IMR-90 (cell line): ENCODE data around the gene UVSSA. TPM values are rescaled to one million over a fixed set of nuclear protein-coding genes. Genes with fewer than 3 reads are reported as not detected.

ENCODE experiments used
- ATAC-seq: fragments of 200-7000 bp; cut with Tn5 transposase; 2 replicates; pipeline ENCODE4 v1.9.1; 2020; ENCODE audit warnings: low read depth, mild to moderate bottlenecking, moderate library complexity
- BruUV-seq: library from RNA; stranded (reverse); fragments of 400-500 nt; replicated peaks from 2 replicates; lab custom pipeline; 2021; lab: Mats Ljungman, UMichigan
- CTCF ChIA-PET: fragments of 300-600 bp; formaldehyde crosslinking; extraction: SDS; loops from one replicate; lab custom pipeline; 2021; ENCODE audit warnings: antibody characterized with exemption; lab: Yijun Ruan, JAX
- POLR2A ChIA-PET: fragments of 300-600 bp; sonication (Branson Sonifier 250); formaldehyde crosslinking; loops from one replicate; lab custom pipeline; 2022; ENCODE audit warnings: antibody characterized with exemption; ENCODE audit not compliant: unreplicated experiment; lab: Charles Lee
- DNase-seq: peaks from one replicate; pipeline ENCODE4 v3.0.0; 2013
- H2AFZ ChIP-seq: replicated peaks from 2 replicates; pipeline ENCODE3; 2013; ENCODE audit warnings: low read length, mild to moderate bottlenecking; ENCODE audit not compliant: poor library complexity
- H2AK5ac ChIP-seq: 2 replicates; pipeline ENCODE4 v1.6.1; 2013; ENCODE audit warnings: low read depth, low read length, inconsistent platforms
- H2AK9ac ChIP-seq: replicated peaks from 2 replicates; pipeline ENCODE3; 2013; ENCODE audit warnings: mild to moderate bottlenecking, low read depth, low read length, moderate library complexity; ENCODE audit not compliant: poor library complexity
- H2BK120ac ChIP-seq: 2 replicates; pipeline ENCODE4 v1.6.1; 2013; ENCODE audit warnings: low read depth, low read length, inconsistent platforms
- H2BK15ac ChIP-seq: 3 replicates; pipeline ENCODE4 v1.6.1; 2013; ENCODE audit warnings: low read depth, low read length, inconsistent platforms
- H2BK20ac ChIP-seq: 2 replicates; pipeline ENCODE4 v1.6.1; 2013; ENCODE audit warnings: low read depth, mild to moderate bottlenecking, inconsistent platforms, low read length, moderate library complexity
- H2BK5ac ChIP-seq: 2 replicates; pipeline ENCODE4 v1.6.1; 2013; ENCODE audit warnings: mild to moderate bottlenecking, low read depth, low read length, inconsistent platforms; ENCODE audit not compliant: poor library complexity, severe bottlenecking
- H3K14ac ChIP-seq: replicated peaks from 2 replicates; pipeline ENCODE4 v1.6.1; 2013; ENCODE audit warnings: low read depth, low read length, inconsistent platforms
- H3K18ac ChIP-seq: 2 replicates; pipeline ENCODE4 v1.6.1; 2013; ENCODE audit warnings: low read depth, low read length, control low read depth
- H3K23ac ChIP-seq: 2 replicates; pipeline ENCODE4 v1.6.1; 2013; ENCODE audit warnings: low read depth, low read length, inconsistent platforms
- H3K27ac ChIP-seq: 2 replicates; pipeline ENCODE4 v1.5.1; 2013; ENCODE audit warnings: mild to moderate bottlenecking, control low read depth, low read length; ENCODE audit not compliant: insufficient read depth
- H3K27me3 ChIP-seq: 2 replicates; pipeline ENCODE4 v1.6.1; 2013; ENCODE audit warnings: low read length; ENCODE audit not compliant: control insufficient read depth, insufficient read depth
- H3K36me3 ChIP-seq: 2 replicates; pipeline ENCODE4 v1.6.1; 2013; ENCODE audit warnings: low read length, mixed read lengths; ENCODE audit not compliant: control insufficient read depth, insufficient read depth
- H3K4ac ChIP-seq: 2 replicates; pipeline ENCODE4 v1.6.1; 2013; ENCODE audit warnings: low read depth, low read length, inconsistent platforms
- H3K4me1 ChIP-seq: 2 replicates; pipeline ENCODE4 v1.6.1; 2013; ENCODE audit warnings: low read length, mixed read lengths; ENCODE audit not compliant: control insufficient read depth, insufficient read depth
- H3K4me2 ChIP-seq: 2 replicates; pipeline ENCODE4 v1.6.1; 2013; ENCODE audit warnings: low read depth, mild to moderate bottlenecking, control low read depth, low read length, moderate library complexity
- H3K4me3 ChIP-seq: 2 replicates; pipeline ENCODE4 v1.5.1; 2013; ENCODE audit warnings: low read depth, mild to moderate bottlenecking, control low read depth, low read length, moderate library complexity; ENCODE audit not compliant: insufficient read depth
- H3K56ac ChIP-seq: 2 replicates; pipeline ENCODE4 v1.6.1; 2013; ENCODE audit warnings: low read length, inconsistent platforms; ENCODE audit not compliant: insufficient read depth; ENCODE audit errors: extremely low read depth
- H3K79me1 ChIP-seq, 2 experiments: 2 replicates each; pipeline ENCODE4 v1.6.1; 2013; ENCODE audit warnings: low read length in 2 of 2, inconsistent platforms in 1 of 2, low read depth in 1 of 2
- H3K9ac ChIP-seq: 2 replicates; pipeline ENCODE4 v1.6.1; 2013; ENCODE audit warnings: low read depth, low read length, control low read depth
- H3K9me1 ChIP-seq: 2 replicates; pipeline ENCODE4 v1.6.1; 2013; ENCODE audit warnings: low read length, inconsistent platforms; ENCODE audit not compliant: insufficient read depth
- H3K9me3 ChIP-seq: 2 replicates; pipeline ENCODE4 v1.6.1; 2013; ENCODE audit warnings: low read length; ENCODE audit not compliant: control insufficient read depth, insufficient read depth
- H4K20me1 ChIP-seq: 2 replicates; pipeline ENCODE4 v1.6.1; 2013; ENCODE audit warnings: low read length, inconsistent platforms; ENCODE audit not compliant: insufficient read depth
- H4K5ac ChIP-seq: 2 replicates; pipeline ENCODE4 v1.6.1; 2013; ENCODE audit warnings: mild to moderate bottlenecking, low read depth, low read length, control low read depth
- H4K8ac ChIP-seq, 2 experiments: 2 replicates each; pipeline ENCODE4 v1.6.1; 2013; ENCODE audit warnings: low read depth in 2 of 2, low read length in 2 of 2, control low read depth in 1 of 2, inconsistent platforms in 1 of 2
- H4K91ac ChIP-seq: 2 replicates; pipeline ENCODE4 v1.6.1; 2013; ENCODE audit warnings: low read depth, low read length, inconsistent platforms; ENCODE audit not compliant: insufficient read depth
- MAFK ChIP-seq: IDR thresholded peaks from 2 replicates; pipeline ENCODE4 v1.6.1; 2012; ENCODE audit warnings: low read depth, low read length, improper control_type of control experiment
- POLR2A ChIP-seq: IDR thresholded peaks from 2 replicates; pipeline ENCODE4 v1.6.1; 2012; ENCODE audit warnings: mild to moderate bottlenecking, low read depth, low read length
- WGBS, 2 experiments: methylation state at CpG; one replicate each; pipeline versions ENCODE4 v1.1.5 to v1.1.7; 2013; ENCODE audit warnings: missing lambda C conversion rate in 2 of 2; ENCODE audit not compliant: insufficient read length in 1 of 2; ENCODE audit errors: extremely low coverage in 2 of 2; 5-methylcytosine and 5-hydroxymethylcytosine counted together
- dilution Hi-C: fragments of 300-500 bp; cut with HindIII; formaldehyde crosslinking; loops from one replicate; pipeline ENCODE4 v1.14.3; 2018; ENCODE audit warnings: low sequenced_read_pairs; ENCODE audit not compliant: unreplicated experiment
- in situ Hi-C: fragments of 300-500 bp; cut with MboI; formaldehyde crosslinking; loops from 3 replicates; pipeline ENCODE4 v1.14.3; 2019; ENCODE audit warnings: low sequenced_read_pairs, inconsistent platforms, mixed read lengths
- intact Hi-C: fragments of 100-400 bp; cut with micrococcal nuclease; formaldehyde crosslinking; loops from 2 replicates; pipeline ENCODE4 v1.10.0; 2022
- polyA plus RNA-seq, 3 experiments: library from polyadenylated mRNA; depleted of rRNA; stranded (reverse); fragments of >200 nt; gene quantifications; 2 replicates each; pipeline ENCODE4 v1.2.3, GENCODE V29; 2012; ENCODE audit warnings: low replicate concordance in 1 of 3
- total RNA-seq: library from RNA; depleted of rRNA; stranded (reverse); fragments of >200 nt; gene quantifications from 2 replicates; pipeline ENCODE4 v1.2.3, GENCODE V29; 2012

UVSSA gene
- total and polyA plus RNA-seq, 2 of the 4 experiments (the other 2 are of a cell fraction): 1.4 to 8.4 TPM

- dilution Hi-C loops (no loop called here), intact Hi-C loops (no loop called here), in situ Hi-C loops (no loop called here)
- Histone ChIP-seq H2BK120ac (no peak overlapping the region), H2BK20ac (no peak overlapping the region; the same call in 1 of the 2 replicates), H3K4ac (peak overlapping the region; percentile 64), H2AK9ac (peak overlapping the region; percentile 85), H3K9me3 (no peaks in the 10 kb centered on the region), H3K27ac (peak overlapping the region; percentile 49), H4K5ac (no peak overlapping the region), H3K23ac (peak overlapping the region; percentile 75), H3K9me1 (peaks cover 23% of the 10 kb centered on the region), H4K8ac (peak overlapping the region in 1 of 2 experiments; percentile 69; a peak in 1 of 4 replicates), H3K9ac (peak overlapping the region; percentile 43), H2AFZ (peak overlapping the region; percentile 88), H3K4me2 (peak overlapping the region; percentile 76), H3K79me1 (peaks cover 27 to 85% of the 10 kb centered on the region in 2 experiments), H4K91ac (0 out of 2 replicates have a peak overlapping the region, but pooled peaks have one; percentile 43), H3K4me3 (peak overlapping the region; percentile 37), H3K4me1 (peaks cover 14% of the 10 kb centered on the region), H2BK5ac (peak overlapping the region; percentile 15), H3K56ac (0 out of 2 replicates have a peak overlapping the region, but pooled peaks have one; percentile 16), H3K27me3 (no peaks in the 10 kb centered on the region), H4K20me1 (peaks cover 48% of the 10 kb centered on the region), H2AK5ac (peak overlapping the region; percentile 93), H3K18ac (no peak overlapping the region), H3K14ac (peak overlapping the region; percentile 89), H2BK15ac (no peak overlapping the region), H3K36me3 (peaks cover 29% of the 10 kb centered on the region)
- ChIA-PET POLR2A (interaction anchor here (1.4 kb wide), 1 partner anchor 9 kb away, joined by 3 read pairs; no protein-coding TSS in a partner anchor), CTCF (no interaction called here)
- TF ChIP-seq MAFK (no peak), POLR2A (no peak)
- peak; percentile 16 for DNase-seq
- 65% methylated on average over 9 of the region's 32 CpGs; no CpG with 5 or more reads in 1 of the 2 experiments for WGBS, 2 experiments
- no peak for ATAC-seq
- no TSS peak for BruUV-seq
These were observed 36.8 kb upstream of the UVSSA start for GRCh38 chr4:1310031-1310795.
